ENCODE results near the gene GMDS.

DNA sequence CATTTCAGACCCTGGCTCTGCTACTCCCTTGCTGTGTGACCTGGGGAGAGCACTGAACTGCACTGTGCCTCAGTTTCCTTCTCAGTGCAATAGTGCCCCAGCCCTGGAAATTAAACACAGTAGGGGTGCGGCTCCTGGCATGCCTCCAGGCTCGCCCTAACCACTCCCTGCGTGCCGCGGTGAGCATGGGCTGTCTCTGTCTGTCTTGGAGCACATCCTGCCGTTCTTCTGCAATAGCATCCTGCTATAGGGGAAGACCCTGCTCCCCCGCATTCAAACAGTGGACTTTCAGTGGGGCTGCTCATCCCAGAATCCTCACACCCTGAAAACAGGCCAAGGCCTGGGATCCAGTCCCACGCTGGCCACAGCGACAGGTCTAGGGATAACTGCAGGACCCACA lies 506.2 kb downstream of the GMDS start:
- TF ChIP-seq EZH2phosphoT487 (IDR thresholded peaks at IDR 0.05; ENCODE audit: low read depth) = no peak
- TF ChIP-seq, protein P1, sequence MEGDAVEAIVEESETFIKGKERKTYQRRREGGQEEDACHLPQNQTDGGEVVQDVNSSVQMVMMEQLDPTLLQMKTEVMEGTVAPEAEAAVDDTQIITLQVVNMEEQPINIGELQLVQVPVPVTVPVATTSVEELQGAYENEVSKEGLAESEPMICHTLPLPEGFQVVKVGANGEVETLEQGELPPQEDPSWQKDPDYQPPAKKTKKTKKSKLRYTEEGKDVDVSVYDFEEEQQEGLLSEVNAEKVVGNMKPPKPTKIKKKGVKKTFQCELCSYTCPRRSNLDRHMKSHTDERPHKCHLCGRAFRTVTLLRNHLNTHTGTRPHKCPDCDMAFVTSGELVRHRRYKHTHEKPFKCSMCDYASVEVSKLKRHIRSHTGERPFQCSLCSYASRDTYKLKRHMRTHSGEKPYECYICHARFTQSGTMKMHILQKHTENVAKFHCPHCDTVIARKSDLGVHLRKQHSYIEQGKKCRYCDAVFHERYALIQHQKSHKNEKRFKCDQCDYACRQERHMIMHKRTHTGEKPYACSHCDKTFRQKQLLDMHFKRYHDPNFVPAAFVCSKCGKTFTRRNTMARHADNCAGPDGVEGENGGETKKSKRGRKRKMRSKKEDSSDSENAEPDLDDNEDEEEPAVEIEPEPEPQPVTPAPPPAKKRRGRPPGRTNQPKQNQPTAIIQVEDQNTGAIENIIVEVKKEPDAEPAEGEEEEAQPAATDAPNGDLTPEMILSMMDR (IDR thresholded peaks at IDR 0.05; ENCODE audit: low read depth, low read length) = 0 out of 2 replicates have a peak, but pooled peaks have one; percentile 4

All from OCI-LY3 (cell line).